H9 (cell line): ENCODE results near the gene COPS9. TPM values are rescaled to one million over a fixed set of nuclear protein-coding genes. Genes with fewer than 3 reads are reported as not detected.

Experiments
- DNase-seq: peaks from one replicate; pipeline ENCODE4 v3.0.0-alpha.2; 2017
- H2AFZ ChIP-seq: one replicate; pipeline ENCODE4 v1.6.1; 2013; ENCODE audit warnings: mild to moderate bottlenecking, low read length, control low read depth, moderate library complexity
- H2AK5ac ChIP-seq: 2 replicates; pipeline ENCODE4 v1.6.1; 2013; ENCODE audit warnings: low read length, control low read depth, mixed read lengths; ENCODE audit not compliant: insufficient read length
- H2BK120ac ChIP-seq: one replicate; pipeline ENCODE4 v1.6.1; 2013; ENCODE audit warnings: low read depth, mild to moderate bottlenecking, low read length, control low read depth, inconsistent platforms; ENCODE audit not compliant: poor library complexity, severe bottlenecking
- H2BK12ac ChIP-seq: 2 replicates; pipeline ENCODE4 v1.6.1; 2013; ENCODE audit warnings: low read length, control low read depth, mixed read lengths, low read depth; ENCODE audit not compliant: insufficient read length
- H2BK15ac ChIP-seq: 2 replicates; pipeline ENCODE4 v1.6.1; 2013; ENCODE audit warnings: low read depth, low read length, control low read depth
- H2BK20ac ChIP-seq: one replicate; pipeline ENCODE4 v1.6.1; 2013; ENCODE audit warnings: low read depth, mild to moderate bottlenecking, low read length, control low read depth, inconsistent platforms; ENCODE audit not compliant: poor library complexity, severe bottlenecking
- H2BK5ac ChIP-seq: 2 replicates; pipeline ENCODE4 v1.6.1; 2013; ENCODE audit warnings: low read length, control low read depth, mixed read lengths; ENCODE audit not compliant: insufficient read length
- H3K14ac ChIP-seq: 2 replicates; pipeline ENCODE4 v1.6.1; 2013; ENCODE audit warnings: low read length, control low read depth; ENCODE audit not compliant: insufficient read depth
- H3K18ac ChIP-seq: 2 replicates; pipeline ENCODE4 v1.6.1; 2013; ENCODE audit warnings: low read depth, mild to moderate bottlenecking, mixed read lengths, low read length, control low read depth; ENCODE audit not compliant: insufficient read length
- H3K23ac ChIP-seq: 2 replicates; pipeline ENCODE4 v1.6.1; 2013; ENCODE audit warnings: low read length, control low read depth, mixed read lengths, low read depth; ENCODE audit not compliant: insufficient read length
- H3K23me2 ChIP-seq: 2 replicates; pipeline ENCODE4 v1.6.1; 2013; ENCODE audit warnings: low read depth, mild to moderate bottlenecking, mixed read lengths, low read length, control low read depth; ENCODE audit not compliant: insufficient read length, poor library complexity, severe bottlenecking
- H3K27ac ChIP-seq: 2 replicates; pipeline ENCODE4 v1.5.1; 2013; ENCODE audit warnings: low read length, control low read depth, mixed read lengths, low read depth; ENCODE audit not compliant: insufficient read length
- H3K27me3 ChIP-seq: 2 replicates; pipeline ENCODE4 v1.6.1; 2013; ENCODE audit warnings: low read length, control low read depth, inconsistent platforms; ENCODE audit not compliant: insufficient read depth
- H3K4ac ChIP-seq: 2 replicates; pipeline ENCODE4 v1.6.1; 2013; ENCODE audit warnings: low read depth, mild to moderate bottlenecking, control low read depth, inconsistent platforms, low read length, moderate library complexity
- H3K4me1 ChIP-seq: 2 replicates; pipeline ENCODE4 v1.6.1; 2013; ENCODE audit warnings: low read length, control low read depth, inconsistent platforms; ENCODE audit not compliant: insufficient read depth
- H3K4me2 ChIP-seq: 2 replicates; pipeline ENCODE4 v1.6.1; 2013; ENCODE audit warnings: low read length, control low read depth, mixed read lengths; ENCODE audit not compliant: insufficient read length, insufficient read depth
- H3K56ac ChIP-seq: 2 replicates; pipeline ENCODE4 v1.6.1; 2013; ENCODE audit warnings: low read depth, mild to moderate bottlenecking, mixed read lengths, low read length, control low read depth; ENCODE audit not compliant: insufficient read length
- H3K79me1 ChIP-seq: 2 replicates; pipeline ENCODE4 v1.6.1; 2013; ENCODE audit warnings: low read depth, mild to moderate bottlenecking, moderate library complexity, low read length, control low read depth, inconsistent platforms; ENCODE audit not compliant: insufficient read depth, poor library complexity, severe bottlenecking
- H3K79me2 ChIP-seq: 2 replicates; pipeline ENCODE4 v1.6.1; 2013; ENCODE audit warnings: low read length, control low read depth, inconsistent platforms; ENCODE audit not compliant: insufficient read depth
- H3K9ac ChIP-seq: 2 replicates; pipeline ENCODE4 v1.6.1; 2013; ENCODE audit warnings: low read length, control low read depth, mixed read lengths; ENCODE audit not compliant: insufficient read length; ENCODE audit errors: extremely low read depth
- H3K9me3 ChIP-seq: one replicate; pipeline ENCODE4 v1.6.1; 2013; ENCODE audit warnings: low read depth, low read length, inconsistent platforms; ENCODE audit not compliant: control insufficient read depth
- H3T11ph ChIP-seq: one replicate; pipeline ENCODE4 v1.6.1; 2013; ENCODE audit warnings: mild to moderate bottlenecking, low read length, control low read depth, inconsistent platforms
- H4K20me1 ChIP-seq: one replicate; pipeline ENCODE4 v1.6.1; 2013; ENCODE audit not compliant: control insufficient read depth, insufficient read length, insufficient read depth
- H4K5ac ChIP-seq: 2 replicates; pipeline ENCODE4 v1.6.1; 2013; ENCODE audit warnings: low read depth, mild to moderate bottlenecking, mixed read lengths, low read length, control low read depth; ENCODE audit not compliant: insufficient read length
- H4K8ac ChIP-seq: replicated peaks from 2 replicates; pipeline ENCODE4 v1.6.1; 2013; ENCODE audit warnings: low read length, control low read depth, mixed read lengths, low read depth; ENCODE audit not compliant: insufficient read length
- H4K91ac ChIP-seq: 2 replicates; pipeline ENCODE4 v1.6.1; 2013; ENCODE audit warnings: low read depth, mild to moderate bottlenecking, moderate library complexity, mixed read lengths, low read length, control low read depth; ENCODE audit not compliant: insufficient read length
- H3K27ac Mint-ChIP-seq, 3 experiments: 2 replicates in 2 of 3; 3 replicates in 1 of 3; pipeline ENCODE4 v1.8.0; 2020 to 2021; ENCODE audit warnings: mixed read lengths in 3 of 3, mild to moderate bottlenecking in 1 of 3, moderate library complexity in 1 of 3
- H3K27me3 Mint-ChIP-seq: 2 replicates; pipeline ENCODE4 v1.8.0; 2021; ENCODE audit warnings: low read depth, mild to moderate bottlenecking, moderate library complexity, mixed read lengths
- H3K36me3 Mint-ChIP-seq, 3 experiments: 2 replicates in 2 of 3; 3 replicates in 1 of 3; pipeline ENCODE4 v1.8.0; 2020 to 2021; ENCODE audit warnings: low read depth in 3 of 3, mixed read lengths in 3 of 3; ENCODE audit not compliant: insufficient read depth in 1 of 3
- H3K4me1 Mint-ChIP-seq, 2 experiments: 2 replicates each; pipeline ENCODE4 v1.8.0; 2020; ENCODE audit warnings: mixed read lengths in 2 of 2
- H3K4me3 Mint-ChIP-seq, 2 experiments: 2 replicates in 1 of 2; 3 replicates in 1 of 2; pipeline ENCODE4 v1.8.0; 2020 to 2021; ENCODE audit warnings: mild to moderate bottlenecking in 2 of 2, mixed read lengths in 2 of 2, moderate library complexity in 1 of 2
- H3K9me3 Mint-ChIP-seq, 2 experiments: 2 replicates in 1 of 2; 3 replicates in 1 of 2; pipeline ENCODE4 v1.8.0; 2020; ENCODE audit warnings: mild to moderate bottlenecking in 2 of 2, mixed read lengths in 2 of 2, moderate library complexity in 1 of 2
- WGBS: extraction: QIAGEN DNeasy Blood & Tissue Kit; methylation state at CpG from one replicate; pipeline ENCODE4 v1.1.7; 2013; ENCODE audit warnings: missing lambda C conversion rate, low lambda C conversion rate, mixed read lengths; ENCODE audit not compliant: insufficient read length; ENCODE audit errors: extremely low coverage; 5-methylcytosine and 5-hydroxymethylcytosine counted together
- total RNA-seq: library from RNA; stranded (reverse); gene quantifications from 2 replicates; pipeline ENCODE4 v1.2.1, GENCODE V29; 2021
- TF ChIP-seq, protein P1 (sequence below): fragments of 200-600 bp; sonication (generic); conservative IDR thresholded peaks from 3 replicates; pipeline ENCODE4 v1.8.0; 2021; ENCODE audit warnings: antibody characterized with exemption, mild to moderate bottlenecking

Gene COPS9
- total RNA-seq, 1 experiment from 2014 or later = 142 TPM

- H3K9me3 ChIP-seq = no peaks in the 10 kb centered on the region
- H3K9ac ChIP-seq = no peak overlapping the region
- Mint-ChIP-seq H3K27ac (no peak overlapping the region), H3K4me3 (no peak overlapping the region), H3K27me3 (peaks cover 19% of the 10 kb centered on the region), H3K9me3 (peaks cover 0 to 11% of the 10 kb centered on the region in 2 experiments; a peak in 3 of 5 replicates), H3K36me3 (no peaks in the 10 kb centered on the region), H3K4me1 (peaks cover 2 to 6% of the 10 kb centered on the region in 2 experiments)
- no peak overlapping the region for H3T11ph ChIP-seq
- no peak for DNase-seq
- no peak overlapping the region for H4K5ac ChIP-seq
- H2BK15ac ChIP-seq = no peak overlapping the region
- no peak overlapping the region for H2AFZ ChIP-seq
- no CpG with 5 or more reads among the region's 5 CpGs for WGBS
- no peaks in the 10 kb centered on the region; the same call in 1 of the 2 replicates for H3K4me1 ChIP-seq
- H4K91ac ChIP-seq = no peak overlapping the region
- no peak overlapping the region for H3K56ac ChIP-seq
- no peak overlapping the region for H3K23ac ChIP-seq
- no peaks in the 10 kb centered on the region for H4K20me1 ChIP-seq
- H3K23me2 ChIP-seq = no peaks in the 10 kb centered on the region
- H2BK20ac ChIP-seq = no peak overlapping the region
- no peak overlapping the region for H3K4ac ChIP-seq
- no peak overlapping the region for H2AK5ac ChIP-seq
- no peak overlapping the region for H2BK120ac ChIP-seq
- no peak overlapping the region for H3K14ac ChIP-seq
- H2BK5ac ChIP-seq = no peak overlapping the region
- H3K27ac ChIP-seq = no peak overlapping the region
- no peak overlapping the region for H3K18ac ChIP-seq
- no peaks in the 10 kb centered on the region for H3K27me3 ChIP-seq
- H3K79me2 ChIP-seq = no peaks in the 10 kb centered on the region
- TF ChIP-seq, protein P1, sequence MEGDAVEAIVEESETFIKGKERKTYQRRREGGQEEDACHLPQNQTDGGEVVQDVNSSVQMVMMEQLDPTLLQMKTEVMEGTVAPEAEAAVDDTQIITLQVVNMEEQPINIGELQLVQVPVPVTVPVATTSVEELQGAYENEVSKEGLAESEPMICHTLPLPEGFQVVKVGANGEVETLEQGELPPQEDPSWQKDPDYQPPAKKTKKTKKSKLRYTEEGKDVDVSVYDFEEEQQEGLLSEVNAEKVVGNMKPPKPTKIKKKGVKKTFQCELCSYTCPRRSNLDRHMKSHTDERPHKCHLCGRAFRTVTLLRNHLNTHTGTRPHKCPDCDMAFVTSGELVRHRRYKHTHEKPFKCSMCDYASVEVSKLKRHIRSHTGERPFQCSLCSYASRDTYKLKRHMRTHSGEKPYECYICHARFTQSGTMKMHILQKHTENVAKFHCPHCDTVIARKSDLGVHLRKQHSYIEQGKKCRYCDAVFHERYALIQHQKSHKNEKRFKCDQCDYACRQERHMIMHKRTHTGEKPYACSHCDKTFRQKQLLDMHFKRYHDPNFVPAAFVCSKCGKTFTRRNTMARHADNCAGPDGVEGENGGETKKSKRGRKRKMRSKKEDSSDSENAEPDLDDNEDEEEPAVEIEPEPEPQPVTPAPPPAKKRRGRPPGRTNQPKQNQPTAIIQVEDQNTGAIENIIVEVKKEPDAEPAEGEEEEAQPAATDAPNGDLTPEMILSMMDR = no peak
- H4K8ac ChIP-seq = no peak overlapping the region
- H3K4me2 ChIP-seq = no peak overlapping the region
- no peaks in the 10 kb centered on the region for H3K79me1 ChIP-seq
- H2BK12ac ChIP-seq = no peak overlapping the region
Observed at GRCh38 chr2:240162032-240162431, 25.9 kb upstream of the COPS9 start.
